Right cardiac atrium (tissue), 5 donors: ENCODE measurements around the gene SLC35F3. TPM values are rescaled to one million over a fixed set of nuclear protein-coding genes. Genes with fewer than 3 reads are reported as not detected.
"Not testable (repeated sequence)": the region's sequence is repeated elsewhere in the genome, so short reads cannot be mapped to it uniquely, and the experiment has no call there.

Source experiments
- ATAC-seq, 2 donors: fragments of 200-7000 bp; cut with Tn5 transposase; one replicate each; pipeline versions ENCODE4 v1.8.0 to v1.9.1; 2020; ENCODE audit warnings: moderate library complexity in 2 of 2, mild to moderate bottlenecking in 1 of 2
- DNase-seq, 3 donors: peaks; one replicate each; pipeline ENCODE4 v3.0.0-alpha.2; 2020
- H3K27ac ChIP-seq: one replicate; pipeline ENCODE4 v1.5.1; 2013; ENCODE audit warnings: mild to moderate bottlenecking, low read length, control low read depth, moderate library complexity
- H3K27me3 ChIP-seq: one replicate; pipeline ENCODE4 v1.6.1; 2013; ENCODE audit not compliant: control insufficient read depth, insufficient read depth
- H3K4me1 ChIP-seq: one replicate; pipeline ENCODE4 v1.6.1; 2013; ENCODE audit warnings: low read length; ENCODE audit not compliant: control insufficient read depth, insufficient read depth
- H3K4me3 ChIP-seq: one replicate; pipeline ENCODE4 v1.5.1; 2013; ENCODE audit warnings: low read length, control low read depth
- H3K9me3 ChIP-seq: one replicate; pipeline ENCODE4 v1.6.1; 2013; ENCODE audit warnings: low read length; ENCODE audit not compliant: control insufficient read depth
- WGBS: extraction: QIAGEN DNeasy Blood & Tissue Kit; methylation state at CpG from one replicate; pipeline ENCODE4 v1.1.7; 2013; 5-methylcytosine and 5-hydroxymethylcytosine counted together
- intact Hi-C, 4 donors: fragments of 100-400 bp; cut with DNase I; formaldehyde crosslinking; loops; one replicate each; pipeline versions ENCODE4 v1.11.0 to v1.14.0; 2022 to 2023
- polyA plus RNA-seq: library from polyadenylated mRNA; stranded (reverse); fragments of 200-250 nt; gene quantifications from one replicate; pipeline ENCODE4 v1.2.3, GENCODE V29; 2013
- total RNA-seq, 4 donors: library from RNA; stranded (reverse); fragmentation: NEBNext Ultra II Directional; extraction: Animal tissue kit (Norgen Biotek cat#: 25700); gene quantifications; one replicate each; pipeline ENCODE4 v1.2.1, GENCODE V29; 2021
- donor health status: healthy with polysubstance abuse.
- donor health status: DM: no; HTN: yes; CAD: no.
- donor health status: DM: no; HTN: no; CAD: no.
- donor health status: DM: no; HTN: yes; CAD: no; lungs with severe emphysema.
- donor health status: DM: yes; HTN: yes; CAD: no.

Gene SLC35F3
- total and polyA plus RNA-seq, 5 donors = 0.09 TPM; not detected in 4

- Histone ChIP-seq H3K27me3 (no peaks in the 10 kb centered on the region), H3K27ac (no peak overlapping the region), H3K4me3 (no peak overlapping the region), H3K9me3 (peaks cover 2% of the 10 kb centered on the region), H3K4me1 (no peaks in the 10 kb centered on the region)
- DNase-seq (no peak), ATAC-seq (no peak)
- 89% methylated on average over 5 of the region's 5 CpGs for WGBS
- intact Hi-C loops = no loop called here
Measured at GRCh38 chr1:234241941-234242490, 337.5 kb downstream of the SLC35F3 start.

GRCh38 chr1:234243521-234244260 is 339.2 kb downstream of the SLC35F3 start:
- peaks cover 2% of the 10 kb centered on the region for H3K9me3 ChIP-seq
- no peak for ATAC-seq
- DNase-seq = no peak
- intact Hi-C loops = no loop called here
- H3K4me1 ChIP-seq = no peaks in the 10 kb centered on the region
- H3K4me3 ChIP-seq = no peak overlapping the region
- WGBS = 59% methylated on average over 3 of the region's 3 CpGs
- H3K27me3 ChIP-seq = no peaks in the 10 kb centered on the region
- no peak overlapping the region for H3K27ac ChIP-seq

DNA sequence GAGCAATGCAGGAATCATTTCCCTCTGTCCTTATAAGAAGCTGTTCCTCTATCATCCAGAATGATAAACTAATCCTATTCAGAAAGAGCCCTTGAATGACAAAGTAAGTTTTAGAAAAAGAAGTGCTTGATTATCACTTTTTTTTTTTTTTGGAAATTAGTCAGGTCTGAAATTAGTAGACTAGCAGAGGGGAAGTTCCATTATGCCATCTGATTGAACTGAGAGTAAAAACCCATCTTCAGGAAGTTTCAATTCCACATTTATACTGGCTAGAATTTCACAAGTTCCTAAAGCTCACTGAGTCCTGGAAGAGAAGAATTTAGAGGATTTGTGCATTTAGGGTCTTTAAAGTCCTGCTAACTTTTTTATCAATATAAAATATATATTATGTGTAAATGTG is 340.0 kb downstream of the SLC35F3 start:
- ATAC-seq = no peak
- intact Hi-C loops = no loop called here

DNA sequence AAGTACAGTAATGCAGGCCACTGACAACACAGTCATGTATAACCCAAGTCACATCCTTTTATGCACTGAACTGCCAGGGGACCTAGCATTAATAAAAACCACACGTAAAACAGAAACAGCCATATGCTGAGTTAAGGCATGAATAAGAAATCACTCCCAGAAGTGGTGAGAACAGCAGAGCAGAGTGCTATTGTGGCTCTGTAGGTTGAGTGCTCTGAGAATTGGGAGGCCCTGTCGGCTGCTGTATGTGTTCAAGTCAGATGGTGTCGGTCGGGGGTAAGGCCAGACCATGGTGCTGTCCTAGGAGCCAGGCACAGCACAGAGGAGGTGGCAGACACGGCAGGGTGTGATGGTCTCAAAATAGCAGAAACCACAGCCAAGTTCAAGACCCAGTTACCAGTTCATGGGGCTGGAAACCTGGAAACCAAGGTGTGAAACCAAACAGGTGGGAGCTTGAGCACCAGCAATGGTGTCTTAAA is 342.2 kb downstream of the SLC35F3 start:
- ATAC-seq (no peak), DNase-seq (no peak)
- H3K4me3 ChIP-seq = no peak overlapping the region
- no peaks in the 10 kb centered on the region for H3K27me3 ChIP-seq
- 82% methylated on average over 5 of the region's 5 CpGs for WGBS
- no peak overlapping the region for H3K27ac ChIP-seq
- H3K9me3 ChIP-seq = no peaks in the 10 kb centered on the region
- intact Hi-C loops = no loop called here
- no peaks in the 10 kb centered on the region for H3K4me1 ChIP-seq

More for the DNA sequence above, 340.0 kb downstream of the SLC35F3 start:
- H3K9me3 ChIP-seq = peaks cover 2% of the 10 kb centered on the region
- H3K27ac ChIP-seq = no peak overlapping the region
- no peak overlapping the region for H3K4me3 ChIP-seq
- no peak for DNase-seq
- H3K27me3 ChIP-seq = no peaks in the 10 kb centered on the region
- H3K4me1 ChIP-seq = no peaks in the 10 kb centered on the region

DNA sequence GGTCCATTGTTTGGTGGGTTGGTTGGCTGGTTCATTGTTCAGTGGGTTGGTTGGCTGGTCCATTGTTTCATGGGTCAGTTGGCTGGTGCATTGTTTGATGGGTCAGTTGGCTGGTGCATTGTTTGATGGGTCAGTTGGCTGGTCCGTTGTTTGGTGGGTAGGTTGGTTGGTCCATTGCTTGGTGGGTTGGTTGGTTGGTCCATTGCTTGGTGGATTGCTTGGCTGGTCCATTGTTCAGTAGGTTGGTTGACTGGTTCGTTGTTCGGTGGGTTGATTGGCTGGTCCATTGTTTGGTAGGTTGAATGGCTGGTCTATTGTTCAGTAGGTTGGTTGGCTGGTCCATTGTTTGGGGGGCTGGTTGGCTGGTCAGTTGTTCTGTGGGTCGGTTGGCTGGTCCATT is 343.3 kb downstream of the SLC35F3 start:
- H3K9me3 ChIP-seq, H3K4me1 ChIP-seq, H3K4me3 ChIP-seq, intact Hi-C loops, ATAC-seq, H3K27ac ChIP-seq, DNase-seq, H3K27me3 ChIP-seq: not testable (repeated sequence)
- 79% methylated on average over 4 of the region's 4 CpGs for WGBS

DNA sequence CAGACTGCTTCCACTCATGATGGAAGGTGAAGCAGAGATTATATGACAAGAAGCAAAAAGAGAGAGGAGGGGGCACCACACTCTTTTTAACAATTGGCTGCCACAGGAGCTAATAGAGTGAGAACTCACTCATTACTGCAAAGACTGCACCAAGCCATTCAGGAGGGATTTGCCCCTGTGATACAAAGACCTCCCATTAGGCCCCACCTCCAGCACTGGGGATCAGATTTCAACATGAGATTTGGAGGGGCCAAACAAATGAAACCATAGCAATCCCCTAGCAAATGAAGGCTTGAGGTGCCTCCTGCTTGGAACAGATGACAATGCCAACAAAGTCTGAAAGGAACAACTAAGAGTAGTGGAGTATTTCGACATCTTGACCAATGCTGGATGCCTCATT is 346.3 kb downstream of the SLC35F3 start:
- intact Hi-C loops = no loop called here
- WGBS = 75% methylated on average over 1 of the region's 1 CpG
- no peak for ATAC-seq
- no peak overlapping the region for H3K27ac ChIP-seq
- no peak for DNase-seq
- no peaks in the 10 kb centered on the region for H3K27me3 ChIP-seq
- no peaks in the 10 kb centered on the region for H3K4me1 ChIP-seq
- no peaks in the 10 kb centered on the region for H3K9me3 ChIP-seq
- H3K4me3 ChIP-seq = no peak overlapping the region

DNA sequence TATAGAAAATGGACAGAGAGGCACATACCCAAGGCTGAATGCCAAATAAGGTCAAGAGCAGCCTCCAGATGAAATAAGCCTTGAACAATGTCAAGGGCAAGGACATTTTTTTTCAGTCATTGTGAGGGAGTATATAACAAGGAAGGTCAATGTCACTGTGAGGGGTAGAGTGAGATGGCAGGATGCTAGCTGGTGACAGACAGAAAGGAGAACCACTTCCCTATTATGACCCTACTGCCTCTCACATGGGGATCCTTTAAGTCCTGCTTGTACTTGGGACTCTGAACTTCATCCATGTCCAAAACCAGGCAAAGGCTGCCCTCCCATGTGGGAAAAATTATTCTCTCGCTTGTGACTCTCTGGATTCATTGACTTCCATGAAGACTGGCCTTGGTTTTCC is 349.3 kb downstream of the SLC35F3 start:
- Histone ChIP-seq H3K27me3 (no peaks in the 10 kb centered on the region), H3K27ac (no peak overlapping the region), H3K4me3 (no peak overlapping the region), H3K9me3 (peaks cover 4% of the 10 kb centered on the region), H3K4me1 (no peaks in the 10 kb centered on the region)
- WGBS = 93% methylated on average over 1 of the region's 1 CpG
- ATAC-seq (no peak), DNase-seq (no peak)
- intact Hi-C loops = no loop called here

DNA sequence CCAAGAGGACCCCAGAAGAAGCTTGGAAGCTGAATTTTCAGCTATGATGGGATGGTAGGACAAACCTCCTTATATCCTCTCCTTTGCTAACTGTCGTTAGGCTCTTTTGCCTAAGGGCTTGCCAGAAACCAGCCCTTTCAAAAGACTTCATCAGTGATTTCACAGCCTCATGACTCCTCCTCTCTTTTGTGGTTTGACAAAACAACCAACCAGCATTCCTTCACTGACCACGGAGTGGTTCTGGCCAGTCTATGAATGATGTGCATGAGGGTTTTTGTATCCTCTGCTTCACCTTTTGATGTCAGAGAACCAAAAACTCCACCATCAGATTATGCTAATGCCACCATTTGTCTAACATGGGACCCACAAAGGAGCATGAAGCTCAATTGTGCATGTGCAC is 351.9 kb downstream of the SLC35F3 start:
- 63% methylated on average over 2 of the region's 2 CpGs for WGBS
- Histone ChIP-seq H3K4me1 (no peaks in the 10 kb centered on the region), H3K27ac (no peak overlapping the region), H3K27me3 (no peaks in the 10 kb centered on the region), H3K4me3 (no peak overlapping the region), H3K9me3 (peaks cover 4% of the 10 kb centered on the region)
- DNase-seq (no peak), ATAC-seq (no peak)
- intact Hi-C loops = no loop called here

GRCh38 chr1:234258071-234258470 is 353.6 kb downstream of the SLC35F3 start:
- peaks cover 3% of the 10 kb centered on the region for H3K27me3 ChIP-seq
- H3K4me3 ChIP-seq = no peak overlapping the region
- intact Hi-C loops = no loop called here
- no peaks in the 10 kb centered on the region for H3K4me1 ChIP-seq
- ATAC-seq (no peak), DNase-seq (no peak)
- WGBS = 89% methylated on average over 3 of the region's 3 CpGs
- H3K9me3 ChIP-seq = peaks cover 4% of the 10 kb centered on the region
- H3K27ac ChIP-seq = no peak overlapping the region

GRCh38 chr1:234260578-234260977 is 356.1 kb downstream of the SLC35F3 start:
- intact Hi-C loops = no loop called here
- H3K4me3 ChIP-seq = no peak overlapping the region
- ATAC-seq (no peak), DNase-seq (no peak)
- 53% methylated on average over 7 of the region's 7 CpGs for WGBS
- H3K27me3 ChIP-seq = peaks cover 3% of the 10 kb centered on the region
- peaks cover 4% of the 10 kb centered on the region for H3K9me3 ChIP-seq
- no peaks in the 10 kb centered on the region for H3K4me1 ChIP-seq
- H3K27ac ChIP-seq = no peak overlapping the region

DNA sequence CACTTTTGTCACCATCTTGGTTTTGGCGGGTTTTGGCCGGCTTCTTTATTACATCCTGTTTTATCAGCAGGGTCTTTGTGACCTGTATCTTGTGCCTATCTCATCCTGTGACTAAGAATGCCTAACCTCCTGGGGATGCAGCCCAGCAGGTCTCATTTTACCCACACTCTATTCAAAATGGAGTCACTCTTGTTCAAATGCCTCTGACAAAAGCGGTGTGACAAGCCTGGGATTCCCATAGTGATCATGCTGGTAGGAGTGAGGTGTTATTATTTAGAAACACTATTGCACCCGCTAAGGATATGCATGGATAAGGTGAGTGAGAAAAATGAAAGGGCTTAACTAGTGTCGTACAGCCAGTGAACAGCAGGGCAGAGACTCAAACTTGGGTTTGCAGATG is 357.1 kb downstream of the SLC35F3 start:
- WGBS = 55% methylated on average over 5 of the region's 5 CpGs
- H3K9me3 ChIP-seq = peaks cover 4% of the 10 kb centered on the region
- no peak overlapping the region for H3K4me3 ChIP-seq
- ATAC-seq (no peak), DNase-seq (no peak)
- H3K4me1 ChIP-seq = no peaks in the 10 kb centered on the region
- H3K27ac ChIP-seq = no peak overlapping the region
- peaks cover 3% of the 10 kb centered on the region for H3K27me3 ChIP-seq
- intact Hi-C loops = no loop called here
